Measurements from ENCODE around the gene CAMKK1.

Gene CAMKK1

GRCh38 chr17:3813171-3813570, 79.7 kb downstream of the CAMKK1 start:
- H3K4me3 Mint-ChIP-seq, result no peak overlapping the region
- no peaks in the 10 kb centered on the region for H3K9me3 Mint-ChIP-seq (ENCODE audit: low read depth)
- H3K27ac Mint-ChIP-seq, result no peak overlapping the region
- H3K36me3 Mint-ChIP-seq, result peaks cover 12% of the 10 kb centered on the region
- H3K4me1 Mint-ChIP-seq (ENCODE audit: low read depth), result peaks cover 12% of the 10 kb centered on the region
- H3K27me3 Mint-ChIP-seq, result no peaks in the 10 kb centered on the region

- Mint-ChIP-seq H3K36me3 (peaks cover 15% of the 10 kb centered on the region), H3K27ac (no peak overlapping the region), H3K4me1 (ENCODE audit: low read depth) (peaks cover 12% of the 10 kb centered on the region), H3K9me3 (ENCODE audit: low read depth) (no peaks in the 10 kb centered on the region), H3K4me3 (no peak overlapping the region), H3K27me3 (no peaks in the 10 kb centered on the region)
Measured at GRCh38 chr17:3812771-3813170, 80.1 kb downstream of the CAMKK1 start.

- peaks cover 12% of the 10 kb centered on the region for H3K4me1 Mint-ChIP-seq (ENCODE audit: low read depth)
- H3K27ac Mint-ChIP-seq, result no peak overlapping the region
- no peaks in the 10 kb centered on the region for H3K27me3 Mint-ChIP-seq
- H3K9me3 Mint-ChIP-seq (ENCODE audit: low read depth), result no peaks in the 10 kb centered on the region
- H3K36me3 Mint-ChIP-seq, result peaks cover 15% of the 10 kb centered on the region
- H3K4me3 Mint-ChIP-seq, result no peak overlapping the region
Measured at GRCh38 chr17:3812284-3812683, 80.6 kb downstream of the CAMKK1 start.
